Measurements from ENCODE around the gene ADGRD1.
"Not testable (repeated sequence)": the region's sequence is repeated elsewhere in the genome, so short reads cannot be mapped to it uniquely, and the experiment has no call there.

The ADGRD1 gene

GRCh38 chr12:131128966-131129619 is 175.4 kb downstream of the ADGRD1 start:
- not testable (repeated sequence) for DNase-seq

GRCh38 chr12:131129839-131130238 is 176.1 kb downstream of the ADGRD1 start:
- DNase-seq: no peak

GRCh38 chr12:131130311-131130911 is 176.7 kb downstream of the ADGRD1 start:
- DNase-seq: no peak

DNA sequence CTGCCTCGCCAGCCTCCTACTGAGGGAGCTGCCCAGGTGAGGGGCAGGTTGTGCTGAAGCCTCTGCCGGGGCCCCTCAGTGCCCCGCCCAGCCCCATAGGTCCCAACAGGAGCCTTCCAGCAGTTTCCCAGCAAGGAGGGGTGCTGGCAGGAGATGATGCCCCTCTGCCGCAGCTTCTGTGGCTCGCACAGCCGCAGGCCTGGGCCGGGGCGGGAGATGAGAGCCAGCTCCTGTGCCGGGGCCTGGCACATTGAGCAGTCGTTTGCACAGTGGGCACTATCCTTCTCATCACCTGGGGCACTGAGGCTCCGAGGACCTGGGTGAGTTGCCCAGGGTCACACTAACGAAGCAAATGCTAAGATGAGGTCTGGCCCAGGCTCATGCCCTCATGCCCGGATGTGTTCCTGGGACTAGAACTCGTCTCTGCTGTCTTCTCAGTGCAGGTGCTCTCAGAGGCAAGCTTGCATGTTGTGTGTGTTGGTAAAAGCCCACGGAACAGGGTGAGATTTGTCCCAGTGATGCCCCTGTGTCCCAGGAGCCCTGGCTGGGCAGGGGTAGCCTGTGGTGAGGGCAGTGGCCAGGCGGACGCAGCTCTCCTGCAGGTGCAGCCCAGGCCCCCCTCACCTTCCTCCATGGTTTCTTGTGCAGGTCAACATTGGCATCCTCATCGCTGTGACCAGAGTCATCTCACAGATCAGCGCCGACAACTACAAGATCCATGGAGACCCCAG is 177.5 kb downstream of the ADGRD1 start:
- no peak for DNase-seq

DNA sequence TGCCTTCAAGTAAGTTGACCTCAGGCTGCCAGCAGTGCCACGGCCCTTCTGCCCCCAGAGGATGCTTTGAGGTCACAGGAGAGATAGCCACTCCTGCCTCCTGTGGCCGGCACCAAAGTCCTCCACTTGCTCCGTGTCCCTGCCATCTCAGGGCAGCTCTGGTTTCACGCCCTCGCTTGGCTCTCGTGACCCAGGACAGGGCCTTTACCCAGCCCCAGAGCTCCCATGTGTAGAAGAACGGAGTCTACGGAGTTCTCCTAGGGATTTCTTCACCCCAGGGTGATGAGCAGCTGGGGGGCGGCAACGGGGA is 178.1 kb downstream of the ADGRD1 start:
- no peak for DNase-seq

GRCh38 chr12:131132118-131132892 is 178.6 kb downstream of the ADGRD1 start:
- DNase-seq: peak; percentile 54 to 75 (median 72)

GRCh38 chr12:131133015-131133905 is 179.6 kb downstream of the ADGRD1 start:
- DNase-seq: no peak

DNA sequence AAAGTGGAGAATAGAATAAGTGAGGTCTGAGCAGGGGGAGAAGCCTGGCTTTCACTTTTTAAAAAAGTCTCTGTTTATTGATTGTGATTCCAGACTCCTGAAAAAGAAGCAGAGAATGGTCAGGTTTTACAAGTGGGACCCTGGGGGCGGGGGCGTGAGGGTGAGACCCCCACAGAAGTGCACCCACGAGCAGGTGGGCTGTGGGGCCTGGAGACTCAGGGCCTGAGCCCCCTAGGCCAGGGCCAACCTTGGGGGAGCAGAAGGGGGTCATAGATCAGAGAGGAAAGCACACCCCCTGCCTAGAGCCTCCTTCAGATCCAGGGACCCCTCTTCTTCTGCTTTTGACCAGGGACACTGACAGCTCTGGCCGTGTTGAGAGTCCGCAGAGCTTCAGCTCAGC is 180.3 kb downstream of the ADGRD1 start:
- DNase-seq: no peak

- no peak for DNase-seq
Measured at GRCh38 chr12:131134523-131135310, 181.0 kb downstream of the ADGRD1 start.

GRCh38 chr12:131135311-131135785 is 181.6 kb downstream of the ADGRD1 start:
- DNase-seq: no peak

DNA sequence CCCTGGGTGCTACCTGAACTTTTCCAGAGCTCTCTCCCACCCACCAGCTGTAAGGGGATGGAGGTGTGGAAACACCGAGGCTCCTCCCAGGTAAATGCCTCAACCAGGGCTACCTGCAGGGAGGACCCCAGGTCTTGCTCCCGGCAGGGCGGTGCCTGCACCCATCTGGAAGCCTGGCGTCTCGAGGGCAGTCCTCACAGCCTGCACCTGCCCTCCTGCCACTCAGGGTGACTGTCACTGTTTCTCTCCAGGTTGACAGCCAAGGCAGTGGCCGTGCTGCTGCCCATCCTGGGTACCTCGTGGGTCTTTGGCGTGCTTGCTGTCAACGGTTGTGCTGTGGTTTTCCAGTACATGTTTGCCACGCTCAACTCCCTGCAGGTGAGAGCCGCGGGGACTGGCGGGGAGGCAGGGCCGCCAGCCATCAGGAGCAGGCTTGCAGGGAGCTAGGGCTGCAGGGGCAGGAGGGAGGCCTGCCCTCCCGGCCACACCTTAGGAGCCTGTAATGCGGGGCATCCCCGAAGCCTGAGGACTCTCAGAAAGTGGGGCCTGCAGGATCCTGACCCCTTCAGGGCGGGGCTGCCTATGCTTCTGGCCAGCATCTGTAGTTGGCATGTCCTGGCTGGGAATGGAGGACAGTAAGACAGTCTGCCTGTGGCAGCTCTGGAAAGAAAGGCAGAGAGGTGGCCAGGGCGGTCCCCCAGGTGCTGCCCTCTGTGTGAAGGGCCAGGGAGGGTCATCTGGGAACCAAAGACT is 182.3 kb downstream of the ADGRD1 start:
- no peak for DNase-seq

DNA sequence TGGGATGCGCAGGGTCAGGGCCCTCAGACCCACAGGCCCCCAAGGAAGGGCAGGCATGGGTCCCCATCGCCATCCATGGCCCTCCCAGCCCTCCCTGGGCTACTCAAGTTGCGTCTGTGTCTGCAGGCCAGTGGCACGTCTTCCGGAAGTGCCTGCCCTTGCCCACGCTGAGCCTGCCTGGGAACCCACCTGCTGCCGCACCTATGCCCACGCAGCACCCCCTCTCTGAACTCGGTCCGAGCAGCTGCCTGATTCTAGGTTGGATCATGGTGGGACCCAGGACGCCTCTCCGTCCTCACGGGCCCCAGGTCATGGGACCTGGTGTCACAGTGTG is 182.8 kb downstream of the ADGRD1 start:
- no peak for DNase-seq

- DNase-seq: no peak
Measured at GRCh38 chr12:131137009-131137835, 183.5 kb downstream of the ADGRD1 start.

DNA sequence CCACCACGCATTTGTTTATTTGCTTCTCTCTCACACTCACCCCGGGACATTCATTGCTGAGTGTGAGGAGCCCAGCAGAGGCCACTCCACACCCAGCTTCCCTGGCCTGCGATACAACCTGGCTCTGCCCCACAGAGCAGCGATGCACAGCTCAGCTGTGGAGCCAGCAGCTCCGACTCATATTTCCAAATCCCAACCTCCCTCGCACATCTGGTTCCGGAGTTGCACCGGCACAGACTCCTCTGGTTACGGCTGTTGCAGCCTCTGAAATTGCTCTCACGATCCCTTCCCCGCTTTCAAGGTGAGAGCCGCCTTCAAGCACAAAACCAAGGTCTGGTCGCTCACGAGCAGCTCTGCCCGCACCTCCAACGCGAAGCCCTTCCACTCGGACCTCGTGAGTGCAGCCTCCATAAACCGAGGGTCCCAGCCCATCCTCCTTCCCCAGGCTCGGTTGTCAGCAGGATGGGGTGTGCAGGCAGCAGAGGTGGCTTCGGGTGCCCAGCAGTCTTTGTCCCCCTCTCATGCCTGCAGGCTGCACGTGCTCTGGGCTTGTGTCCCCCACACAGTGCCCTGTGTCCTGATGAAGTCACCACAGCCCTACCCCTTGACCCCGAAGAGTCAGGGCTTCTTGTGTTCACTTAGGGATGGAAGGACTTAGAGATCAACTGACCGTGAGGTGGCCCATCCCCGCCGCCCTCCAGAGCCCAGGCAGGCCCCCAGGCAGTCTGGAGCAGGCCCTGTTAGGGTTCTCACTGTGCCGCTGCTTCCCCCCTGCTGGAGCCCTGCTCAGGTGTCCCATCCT is 184.3 kb downstream of the ADGRD1 start:
- no peak for DNase-seq

DNA sequence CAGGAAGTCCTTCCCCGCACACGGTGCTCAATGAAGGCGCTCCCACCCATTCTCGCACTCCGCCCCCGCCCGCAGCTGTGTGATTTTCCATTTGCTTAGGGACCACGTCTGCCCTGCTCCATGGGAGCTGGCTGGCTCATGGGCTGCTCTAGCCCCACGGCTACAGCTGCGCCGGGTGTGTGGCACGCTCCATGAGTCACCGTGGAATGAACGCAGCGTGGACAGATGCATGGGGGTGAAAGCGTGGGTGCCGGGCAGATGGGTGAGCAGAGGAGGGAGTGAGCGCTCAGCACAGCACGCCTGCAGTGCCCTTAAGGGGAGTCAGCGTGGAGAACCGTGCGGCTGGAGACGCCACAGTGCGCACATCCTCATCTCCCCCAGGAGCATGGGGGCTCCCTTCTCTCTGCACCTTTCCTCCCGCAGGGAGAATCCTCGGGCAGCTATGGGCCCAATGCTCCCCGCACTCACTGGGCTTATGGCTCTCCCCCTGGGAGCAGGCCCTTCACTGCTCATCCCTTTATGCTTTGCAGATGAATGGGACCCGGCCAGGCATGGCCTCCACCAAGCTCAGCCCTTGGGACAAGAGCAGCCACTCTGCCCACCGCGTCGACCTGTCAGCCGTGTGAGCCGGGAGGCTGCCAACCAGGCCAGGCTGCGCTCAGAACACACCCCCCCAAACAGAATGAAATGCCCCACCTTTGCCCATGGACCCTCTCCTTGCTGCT is 185.1 kb downstream of the ADGRD1 start:
- DNase-seq: no peak

DNA sequence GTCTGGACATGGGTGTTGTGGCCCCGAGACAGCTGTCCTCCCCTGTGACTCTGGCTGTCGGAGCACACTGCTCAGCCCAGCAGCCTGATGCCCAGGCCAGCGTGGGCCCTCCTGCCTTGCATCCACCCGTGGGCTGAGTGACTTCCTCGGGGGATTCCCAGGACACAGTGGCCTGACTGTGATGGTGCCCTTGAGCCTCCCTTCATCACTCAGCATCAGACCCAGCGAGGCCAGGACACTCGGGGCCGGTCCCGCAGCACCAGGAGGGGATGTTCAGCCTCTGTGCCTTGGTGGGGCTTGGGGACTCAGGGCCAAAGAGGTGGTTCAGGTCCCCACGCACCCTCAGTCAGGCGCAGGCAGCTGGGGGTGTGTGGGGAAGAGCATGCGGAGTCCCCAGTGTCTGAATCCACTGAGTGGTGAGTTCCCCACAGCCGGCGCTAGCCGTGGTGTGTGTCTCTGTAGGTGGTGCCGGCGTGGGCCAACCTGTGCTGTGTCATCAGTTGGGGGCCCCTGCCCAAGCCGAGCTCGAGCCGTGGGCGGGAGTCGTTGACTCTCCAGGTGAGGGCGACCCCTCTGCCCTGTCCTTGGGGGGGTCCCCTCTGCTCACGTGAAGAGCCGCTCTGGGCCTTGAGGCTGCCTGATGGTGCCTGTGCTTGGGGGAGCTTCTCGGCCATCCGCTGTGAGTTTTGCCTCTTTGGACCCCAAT is 185.8 kb downstream of the ADGRD1 start:
- DNase-seq: no peak

- DNase-seq: no peak
Measured at GRCh38 chr12:131140069-131140435, 186.3 kb downstream of the ADGRD1 start.

DNA sequence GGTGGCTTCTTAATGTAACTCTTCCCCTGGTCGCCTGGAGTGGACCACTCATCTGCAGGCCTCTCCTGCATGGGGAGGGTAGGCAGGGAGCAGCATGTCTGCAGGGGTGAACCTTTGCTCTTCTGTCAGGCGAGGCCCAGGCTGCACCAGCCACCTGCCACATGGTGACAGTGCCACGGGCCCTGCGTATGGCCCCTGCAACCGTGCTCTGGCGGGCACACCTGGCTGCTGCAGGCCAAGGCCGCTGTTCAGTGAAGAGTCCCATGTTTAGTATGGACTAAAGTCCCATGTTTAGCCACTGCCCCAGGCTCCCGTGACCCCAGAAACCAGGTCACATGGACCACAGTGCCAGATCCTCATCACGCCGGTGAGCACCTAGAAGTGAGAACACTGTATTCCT is 187.0 kb downstream of the ADGRD1 start:
- no peak for DNase-seq

Measured in activated naive CD4-positive, alpha-beta T cell (primary cell).